Measurements from ENCODE around the gene STUB1. TPM values are rescaled to one million over a fixed set of nuclear protein-coding genes. Genes with fewer than 3 reads are reported as not detected.
A peak's percentile ranks its signal among the peaks of the same experiment; 100 is the strongest.

The STUB1 gene
- total and polyA plus RNA-seq, 2 of the 8 experiments (the other 6 are each of a cell fraction or from before 2014, with no cell fraction given): 89.9 to 103 TPM

DNA sequence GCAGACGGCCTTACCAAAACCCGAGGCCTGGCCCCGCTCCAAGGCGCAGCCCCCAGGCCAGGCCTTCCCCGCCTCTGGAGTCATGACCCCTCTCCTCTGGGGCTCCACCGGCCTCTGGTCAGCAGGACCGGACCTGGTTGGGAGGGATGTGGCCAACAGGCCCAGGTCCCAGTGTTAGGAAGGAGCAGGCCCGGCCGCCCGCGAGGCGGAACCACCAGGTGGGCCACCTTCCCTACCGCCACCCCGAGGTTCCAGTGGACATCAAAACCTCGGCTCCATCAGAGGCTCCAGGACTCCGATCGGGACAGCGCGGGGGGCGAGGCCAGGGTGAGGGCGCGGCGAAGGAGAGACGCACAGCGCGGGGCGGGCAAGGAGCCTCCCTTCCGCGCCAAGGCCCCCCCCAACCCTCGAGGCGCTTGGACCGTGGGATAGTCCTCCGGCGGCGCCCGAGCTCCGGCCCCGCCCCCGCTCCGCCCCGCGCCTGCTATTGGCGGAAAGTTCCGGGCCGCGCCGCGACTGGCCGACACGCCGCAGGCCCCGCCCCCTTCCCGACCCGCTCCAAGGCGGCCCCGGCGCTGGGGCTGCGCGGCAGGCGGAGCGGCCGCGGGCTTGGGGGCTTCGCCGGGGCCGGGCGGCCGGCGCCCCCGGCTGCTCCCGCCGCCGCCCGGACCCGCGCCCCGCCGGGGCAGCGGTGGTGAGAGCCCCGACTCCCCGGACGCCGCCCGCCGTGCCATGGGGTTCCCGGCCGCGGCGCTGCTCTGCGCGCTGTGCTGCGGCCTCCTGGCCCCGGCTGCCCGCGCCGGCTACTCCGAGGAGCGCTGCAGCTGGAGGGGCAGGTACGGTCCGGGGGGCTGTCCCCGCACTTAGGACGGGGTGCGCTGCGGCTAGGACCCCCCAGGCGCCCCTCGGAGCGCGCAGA, 34.6 kb downstream of the STUB1 start, which contains the start of gene METRN (continued):
- TF ChIP-seq, protein P1, sequence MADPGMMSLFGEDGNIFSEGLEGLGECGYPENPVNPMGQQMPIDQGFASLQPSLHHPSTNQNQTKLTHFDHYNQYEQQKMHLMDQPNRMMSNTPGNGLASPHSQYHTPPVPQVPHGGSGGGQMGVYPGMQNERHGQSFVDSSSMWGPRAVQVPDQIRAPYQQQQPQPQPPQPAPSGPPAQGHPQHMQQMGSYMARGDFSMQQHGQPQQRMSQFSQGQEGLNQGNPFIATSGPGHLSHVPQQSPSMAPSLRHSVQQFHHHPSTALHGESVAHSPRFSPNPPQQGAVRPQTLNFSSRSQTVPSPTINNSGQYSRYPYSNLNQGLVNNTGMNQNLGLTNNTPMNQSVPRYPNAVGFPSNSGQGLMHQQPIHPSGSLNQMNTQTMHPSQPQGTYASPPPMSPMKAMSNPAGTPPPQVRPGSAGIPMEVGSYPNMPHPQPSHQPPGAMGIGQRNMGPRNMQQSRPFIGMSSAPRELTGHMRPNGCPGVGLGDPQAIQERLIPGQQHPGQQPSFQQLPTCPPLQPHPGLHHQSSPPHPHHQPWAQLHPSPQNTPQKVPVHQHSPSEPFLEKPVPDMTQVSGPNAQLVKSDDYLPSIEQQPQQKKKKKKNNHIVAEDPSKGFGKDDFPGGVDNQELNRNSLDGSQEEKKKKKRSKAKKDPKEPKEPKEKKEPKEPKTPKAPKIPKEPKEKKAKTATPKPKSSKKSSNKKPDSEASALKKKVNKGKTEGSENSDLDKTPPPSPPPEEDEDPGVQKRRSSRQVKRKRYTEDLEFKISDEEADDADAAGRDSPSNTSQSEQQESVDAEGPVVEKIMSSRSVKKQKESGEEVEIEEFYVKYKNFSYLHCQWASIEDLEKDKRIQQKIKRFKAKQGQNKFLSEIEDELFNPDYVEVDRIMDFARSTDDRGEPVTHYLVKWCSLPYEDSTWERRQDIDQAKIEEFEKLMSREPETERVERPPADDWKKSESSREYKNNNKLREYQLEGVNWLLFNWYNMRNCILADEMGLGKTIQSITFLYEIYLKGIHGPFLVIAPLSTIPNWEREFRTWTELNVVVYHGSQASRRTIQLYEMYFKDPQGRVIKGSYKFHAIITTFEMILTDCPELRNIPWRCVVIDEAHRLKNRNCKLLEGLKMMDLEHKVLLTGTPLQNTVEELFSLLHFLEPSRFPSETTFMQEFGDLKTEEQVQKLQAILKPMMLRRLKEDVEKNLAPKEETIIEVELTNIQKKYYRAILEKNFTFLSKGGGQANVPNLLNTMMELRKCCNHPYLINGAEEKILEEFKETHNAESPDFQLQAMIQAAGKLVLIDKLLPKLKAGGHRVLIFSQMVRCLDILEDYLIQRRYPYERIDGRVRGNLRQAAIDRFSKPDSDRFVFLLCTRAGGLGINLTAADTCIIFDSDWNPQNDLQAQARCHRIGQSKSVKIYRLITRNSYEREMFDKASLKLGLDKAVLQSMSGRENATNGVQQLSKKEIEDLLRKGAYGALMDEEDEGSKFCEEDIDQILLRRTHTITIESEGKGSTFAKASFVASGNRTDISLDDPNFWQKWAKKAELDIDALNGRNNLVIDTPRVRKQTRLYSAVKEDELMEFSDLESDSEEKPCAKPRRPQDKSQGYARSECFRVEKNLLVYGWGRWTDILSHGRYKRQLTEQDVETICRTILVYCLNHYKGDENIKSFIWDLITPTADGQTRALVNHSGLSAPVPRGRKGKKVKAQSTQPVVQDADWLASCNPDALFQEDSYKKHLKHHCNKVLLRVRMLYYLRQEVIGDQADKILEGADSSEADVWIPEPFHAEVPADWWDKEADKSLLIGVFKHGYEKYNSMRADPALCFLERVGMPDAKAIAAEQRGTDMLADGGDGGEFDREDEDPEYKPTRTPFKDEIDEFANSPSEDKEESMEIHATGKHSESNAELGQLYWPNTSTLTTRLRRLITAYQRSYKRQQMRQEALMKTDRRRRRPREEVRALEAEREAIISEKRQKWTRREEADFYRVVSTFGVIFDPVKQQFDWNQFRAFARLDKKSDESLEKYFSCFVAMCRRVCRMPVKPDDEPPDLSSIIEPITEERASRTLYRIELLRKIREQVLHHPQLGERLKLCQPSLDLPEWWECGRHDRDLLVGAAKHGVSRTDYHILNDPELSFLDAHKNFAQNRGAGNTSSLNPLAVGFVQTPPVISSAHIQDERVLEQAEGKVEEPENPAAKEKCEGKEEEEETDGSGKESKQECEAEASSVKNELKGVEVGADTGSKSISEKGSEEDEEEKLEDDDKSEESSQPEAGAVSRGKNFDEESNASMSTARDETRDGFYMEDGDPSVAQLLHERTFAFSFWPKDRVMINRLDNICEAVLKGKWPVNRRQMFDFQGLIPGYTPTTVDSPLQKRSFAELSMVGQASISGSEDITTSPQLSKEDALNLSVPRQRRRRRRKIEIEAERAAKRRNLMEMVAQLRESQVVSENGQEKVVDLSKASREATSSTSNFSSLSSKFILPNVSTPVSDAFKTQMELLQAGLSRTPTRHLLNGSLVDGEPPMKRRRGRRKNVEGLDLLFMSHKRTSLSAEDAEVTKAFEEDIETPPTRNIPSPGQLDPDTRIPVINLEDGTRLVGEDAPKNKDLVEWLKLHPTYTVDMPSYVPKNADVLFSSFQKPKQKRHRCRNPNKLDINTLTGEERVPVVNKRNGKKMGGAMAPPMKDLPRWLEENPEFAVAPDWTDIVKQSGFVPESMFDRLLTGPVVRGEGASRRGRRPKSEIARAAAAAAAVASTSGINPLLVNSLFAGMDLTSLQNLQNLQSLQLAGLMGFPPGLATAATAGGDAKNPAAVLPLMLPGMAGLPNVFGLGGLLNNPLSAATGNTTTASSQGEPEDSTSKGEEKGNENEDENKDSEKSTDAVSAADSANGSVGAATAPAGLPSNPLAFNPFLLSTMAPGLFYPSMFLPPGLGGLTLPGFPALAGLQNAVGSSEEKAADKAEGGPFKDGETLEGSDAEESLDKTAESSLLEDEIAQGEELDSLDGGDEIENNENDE (IDR thresholded peaks at IDR 0.05; ENCODE audit: insufficient replicate concordance, low read length): no peak
- peak; percentile 16 for TF ChIP-seq KDM4A (IDR thresholded peaks at IDR 0.05; ENCODE audit: low read depth, low read length, severe bottlenecking)
- TF ChIP-seq SAP30 (IDR thresholded peaks at IDR 0.05; ENCODE audit: insufficient read depth, insufficient replicate concordance, low read length): no peak
- no peak for TF ChIP-seq POLR2A (IDR thresholded peaks at IDR 0.05; ENCODE audit: control extremely low read depth in 1 of 2, low read depth in 2 of 2, low read length in 2 of 2)
- TF ChIP-seq, protein P2, sequence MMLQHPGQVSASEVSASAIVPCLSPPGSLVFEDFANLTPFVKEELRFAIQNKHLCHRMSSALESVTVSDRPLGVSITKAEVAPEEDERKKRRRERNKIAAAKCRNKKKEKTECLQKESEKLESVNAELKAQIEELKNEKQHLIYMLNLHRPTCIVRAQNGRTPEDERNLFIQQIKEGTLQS (IDR thresholded peaks at IDR 0.05; ENCODE audit: insufficient read depth, low read depth, low read length): no peak
- TF ChIP-seq TAF7 (optimal IDR thresholded peaks at IDR 0.05; ENCODE audit: borderline replicate concordance, low read depth, low read length): no peak
- TF ChIP-seq SP1 (IDR thresholded peaks at IDR 0.05; ENCODE audit: low read depth, low read length): 0 out of 2 replicates have a peak, but pooled peaks have one; percentile 39
- no peak for TF ChIP-seq NRF1 (IDR thresholded peaks at IDR 0.05; ENCODE audit: low read depth, low read length)
